NCI-H748 treated with DMSO at 0.1 percent for 48 hours (cell line): Measurements from ENCODE around the gene KMT2D.
"Not testable (repeated sequence)": the region's sequence is repeated elsewhere in the genome, so short reads cannot be mapped to it uniquely, and the experiment has no call there.

Experiments used
- DNase-seq: peaks from one replicate; lab custom pipeline; 2025; lab: John Stamatoyannopoulos, UW

KMT2D gene

GRCh38 chr12:49088932-49089330 lies 28.3 kb upstream of the KMT2D start:
- DNase-seq, result no peak

- DNase-seq, result peak; percentile 94
Measured at GRCh38 chr12:49088150-49088931, 27.7 kb upstream of the KMT2D start.

- DNase-seq, result no peak
Measured at GRCh38 chr12:49086116-49086515, 25.5 kb upstream of the KMT2D start.

- no peak for DNase-seq
Measured at GRCh38 chr12:49084438-49084837, 23.8 kb upstream of the KMT2D start.

GRCh38 chr12:49079793-49080192 lies 19.2 kb upstream of the KMT2D start:
- DNase-seq, result no peak

- no peak for DNase-seq
Measured at GRCh38 chr12:49070971-49071370, 10.4 kb upstream of the KMT2D start.

- peak; percentile 95 for DNase-seq
Measured at GRCh38 chr12:49069507-49070346, 9.1 kb upstream of the KMT2D start, which contains the start of gene RHEBL1. RHEBL1 (minus strand) TSS chr12:49069979; CDS start chr12:49069785, 194 bp downstream.

- DNase-seq, result no peak
Measured at GRCh38 chr12:49068879-49069506, 8.4 kb upstream of the KMT2D start.

- DNase-seq, result no peak
Measured at GRCh38 chr12:49066120-49066519, 5.5 kb upstream of the KMT2D start.

GRCh38 chr12:49064767-49065152 lies 4.2 kb upstream of the KMT2D start:
- no peak for DNase-seq

- not testable (repeated sequence) for DNase-seq
Measured at GRCh38 chr12:49061916-49062315, 1.3 kb upstream of the KMT2D start.

- DNase-seq, result no peak
Measured at GRCh38 chr12:49061157-49061650, 610 bp upstream of the KMT2D start.

- no peak for DNase-seq
Measured at GRCh38 chr12:49059299-49060171, 1.1 kb downstream of the KMT2D start.

- no peak for DNase-seq
Measured at GRCh38 chr12:49059045-49059298, 1.6 kb downstream of the KMT2D start.

GRCh38 chr12:49058366-49059044 lies 2.1 kb downstream of the KMT2D start:
- no peak for DNase-seq

- no peak for DNase-seq
Measured at GRCh38 chr12:49057888-49058287, 2.7 kb downstream of the KMT2D start.

GRCh38 chr12:49055978-49056754 lies 4.4 kb downstream of the KMT2D start:
- DNase-seq, result no peak

GRCh38 chr12:49055092-49055491 lies 5.5 kb downstream of the KMT2D start:
- no peak for DNase-seq

GRCh38 chr12:49054524-49054923 lies 6.1 kb downstream of the KMT2D start:
- DNase-seq, result no peak

- DNase-seq, result no peak
Measured at GRCh38 chr12:49054096-49054495, 6.5 kb downstream of the KMT2D start.
